Cardiac fibroblast (primary cell): ENCODE results near the gene PTK6.
"Not testable (repeated sequence)": the region's sequence is repeated elsewhere in the genome, so short reads cannot be mapped to it uniquely, and the experiment has no call there.

ENCODE experiments used
- DNase-seq, 2 donors: peaks; one replicate each; pipeline versions ENCODE4 v3.0.0 to v3.0.0-alpha.2; 2010; ENCODE audit warnings: low read depth in 2 of 2
- H3K4me3 ChIP-seq, 2 donors: replicated peaks in 1 of 2; 1 replicate in 1 of 2; 2 replicates in 1 of 2; pipeline ENCODE4 v1.5.1; 2011; ENCODE audit warnings: low read depth in 2 of 2, low read length in 2 of 2, mild to moderate bottlenecking in 2 of 2, moderate library complexity in 1 of 2
- TF ChIP-seq, protein P1 (sequence below): IDR thresholded peaks from one replicate; pipeline ENCODE4 v1.5.1; 2011; ENCODE audit warnings: low read depth, mild to moderate bottlenecking, low read length, inconsistent platforms

PTK6 gene

GRCh38 chr20:63572788-63573646 lies 35.8 kb upstream of the PTK6 start:
- peak overlapping the region; percentile 78 to 84 for H3K4me3 ChIP-seq
- TF ChIP-seq, protein P1, sequence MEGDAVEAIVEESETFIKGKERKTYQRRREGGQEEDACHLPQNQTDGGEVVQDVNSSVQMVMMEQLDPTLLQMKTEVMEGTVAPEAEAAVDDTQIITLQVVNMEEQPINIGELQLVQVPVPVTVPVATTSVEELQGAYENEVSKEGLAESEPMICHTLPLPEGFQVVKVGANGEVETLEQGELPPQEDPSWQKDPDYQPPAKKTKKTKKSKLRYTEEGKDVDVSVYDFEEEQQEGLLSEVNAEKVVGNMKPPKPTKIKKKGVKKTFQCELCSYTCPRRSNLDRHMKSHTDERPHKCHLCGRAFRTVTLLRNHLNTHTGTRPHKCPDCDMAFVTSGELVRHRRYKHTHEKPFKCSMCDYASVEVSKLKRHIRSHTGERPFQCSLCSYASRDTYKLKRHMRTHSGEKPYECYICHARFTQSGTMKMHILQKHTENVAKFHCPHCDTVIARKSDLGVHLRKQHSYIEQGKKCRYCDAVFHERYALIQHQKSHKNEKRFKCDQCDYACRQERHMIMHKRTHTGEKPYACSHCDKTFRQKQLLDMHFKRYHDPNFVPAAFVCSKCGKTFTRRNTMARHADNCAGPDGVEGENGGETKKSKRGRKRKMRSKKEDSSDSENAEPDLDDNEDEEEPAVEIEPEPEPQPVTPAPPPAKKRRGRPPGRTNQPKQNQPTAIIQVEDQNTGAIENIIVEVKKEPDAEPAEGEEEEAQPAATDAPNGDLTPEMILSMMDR: peak; percentile 13
- DNase-seq: no peak

DNA sequence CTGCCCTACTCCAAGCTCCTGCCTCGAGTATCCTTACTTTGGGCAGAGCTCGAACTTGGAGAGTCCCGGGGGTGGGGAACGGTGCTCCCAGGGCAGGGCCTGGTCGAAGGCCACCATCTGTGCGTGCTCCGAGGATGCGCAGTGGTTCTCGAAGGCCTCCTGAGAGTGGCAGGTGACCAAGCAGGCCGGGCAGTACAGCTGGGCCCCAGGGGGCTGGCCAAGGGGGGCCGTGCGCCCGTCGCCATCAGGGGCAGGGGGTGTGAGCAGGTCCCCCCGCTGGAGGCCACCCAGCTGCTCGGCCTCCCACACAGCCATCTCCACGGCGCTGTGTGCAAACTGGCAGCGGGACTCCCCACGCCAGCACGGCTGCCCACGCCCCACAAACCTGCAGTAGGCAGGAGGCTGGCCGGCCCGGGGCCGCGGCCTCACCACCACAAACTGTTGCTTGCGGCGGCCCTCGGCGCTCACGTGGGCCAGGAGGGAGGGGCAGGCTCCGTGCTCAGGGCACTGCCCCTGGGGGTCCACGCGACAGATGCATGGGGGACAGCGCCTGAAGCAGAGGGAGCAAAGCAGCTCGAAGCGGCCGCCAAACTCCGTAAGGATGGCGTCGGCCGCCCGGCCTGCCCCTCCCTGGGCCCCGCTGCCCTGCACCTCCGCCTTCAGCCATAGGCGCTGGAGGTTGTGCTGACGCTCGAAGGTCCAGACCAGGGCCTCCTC lies 35.1 kb upstream of the PTK6 start:
- DNase-seq: no peak
- H3K4me3 ChIP-seq: no peak overlapping the region
- TF ChIP-seq, protein P1: no peak

DNA sequence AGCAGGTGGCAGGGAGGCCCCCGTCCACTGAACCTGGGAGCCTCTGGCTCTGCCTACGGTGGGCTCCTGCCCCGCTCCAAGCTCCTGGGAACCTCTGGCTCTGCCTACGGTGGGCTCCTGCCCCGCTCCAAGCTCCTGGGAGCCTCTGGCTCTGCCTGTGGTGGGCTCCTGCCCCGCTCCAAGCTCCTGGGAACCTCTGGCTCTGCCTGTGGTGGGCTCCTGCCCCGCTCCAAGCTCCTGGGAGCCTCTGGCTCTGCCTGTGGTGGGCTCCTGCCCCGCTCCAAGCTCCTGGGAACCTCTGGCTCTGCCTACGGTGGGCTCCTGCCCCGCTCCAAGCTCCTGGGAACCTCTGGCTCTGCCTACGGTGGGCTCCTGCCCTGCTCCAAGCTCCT lies 33.9 kb upstream of the PTK6 start:
- not testable (repeated sequence) for DNase-seq, H3K4me3 ChIP-seq

DNA sequence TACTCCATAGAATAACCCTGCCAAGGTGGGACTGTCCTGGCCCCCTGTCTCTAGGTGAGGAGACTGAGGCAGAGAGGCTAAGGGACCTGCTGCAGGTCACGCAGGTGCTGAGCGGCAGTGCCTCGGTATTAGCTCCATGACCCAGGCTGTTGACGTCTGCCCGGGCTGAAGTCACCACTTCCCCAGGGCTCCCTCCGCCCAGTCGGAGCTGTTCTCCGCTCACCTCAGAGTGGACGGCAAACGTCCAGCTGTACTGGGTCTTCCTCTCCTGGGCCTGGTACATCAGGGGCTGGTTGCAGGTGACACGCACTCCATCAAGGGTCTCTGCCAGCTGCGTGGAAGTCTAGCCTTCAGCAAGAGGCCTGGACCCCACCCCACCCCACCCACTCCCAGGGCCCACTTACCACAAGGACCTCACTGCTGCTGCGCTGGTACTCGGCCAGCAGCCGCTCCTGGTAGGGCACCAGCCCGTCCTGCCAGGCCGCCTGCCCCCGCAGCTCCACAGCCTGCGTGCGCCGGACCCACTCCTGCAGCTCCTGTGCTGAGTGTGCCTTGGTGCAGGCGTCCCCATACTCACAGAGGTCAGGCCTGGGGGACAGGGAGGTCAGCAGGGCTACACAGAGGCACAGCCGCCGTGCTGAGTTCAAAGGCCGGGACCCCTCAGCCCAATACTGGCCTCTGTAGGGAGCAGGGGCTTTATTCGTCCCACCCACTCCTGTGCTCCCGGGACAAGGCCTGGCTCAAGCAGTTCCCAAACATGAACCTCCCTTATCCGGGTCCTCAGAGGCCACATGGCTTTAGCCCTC lies 33.3 kb upstream of the PTK6 start:
- TF ChIP-seq, protein P1: no peak
- H3K4me3 ChIP-seq: no peak overlapping the region
- no peak for DNase-seq

DNA sequence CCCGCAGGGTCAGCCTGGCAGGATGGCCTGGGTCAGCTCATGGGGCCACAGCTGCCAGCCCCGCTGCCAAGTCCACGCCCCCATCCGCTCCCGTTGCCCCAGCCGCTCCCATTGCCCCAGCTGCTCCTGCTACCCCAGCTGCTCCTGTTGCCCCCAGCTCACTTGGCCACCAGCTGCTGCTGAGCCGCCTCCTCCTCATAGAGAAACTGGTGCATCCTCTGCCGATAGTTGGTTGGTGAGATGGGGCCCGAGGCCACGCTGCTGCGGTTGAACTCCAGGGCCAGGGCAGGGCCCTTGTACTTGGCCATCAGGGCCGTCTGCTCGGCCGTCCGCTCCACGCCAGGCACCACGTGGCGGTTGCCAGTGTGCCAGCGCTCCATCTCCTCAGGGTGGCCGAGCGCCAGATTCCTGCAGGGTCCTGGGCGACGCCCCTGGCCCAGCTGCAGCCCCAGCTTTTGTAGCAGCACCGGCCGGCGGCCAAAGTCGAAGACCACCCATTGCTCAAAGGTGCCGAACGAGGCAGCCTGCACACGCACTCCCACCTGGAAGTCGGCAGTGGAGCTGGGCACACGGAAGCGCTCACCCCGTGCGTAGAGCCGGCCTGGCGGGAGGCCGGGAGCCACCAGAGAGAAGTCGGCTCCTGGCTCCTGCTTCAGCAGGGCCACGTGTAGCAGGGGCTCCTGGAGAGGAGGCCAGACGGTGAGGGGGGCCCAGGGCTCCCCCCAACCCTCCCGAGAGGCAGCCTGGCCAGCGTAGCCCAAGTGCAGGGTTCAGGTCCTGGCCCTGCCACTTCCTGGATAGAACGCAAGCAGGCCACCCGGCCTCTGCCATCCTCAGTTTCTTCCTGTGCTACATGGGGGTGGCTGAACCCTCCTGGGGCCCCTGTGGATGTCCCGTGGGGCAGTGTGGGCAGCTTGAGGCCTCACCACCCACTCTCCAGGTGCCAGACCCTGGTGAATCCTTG lies 32.1 kb upstream of the PTK6 start:
- TF ChIP-seq, protein P1: no peak
- H3K4me3 ChIP-seq: no peak overlapping the region
- DNase-seq: no peak

GRCh38 chr20:63568170-63568981 lies 31.2 kb upstream of the PTK6 start:
- DNase-seq: no peak
- H3K4me3 ChIP-seq: no peak overlapping the region
- TF ChIP-seq, protein P1: no peak
